ENCODE data around the gene SBF2.

The SBF2 gene

DNA sequence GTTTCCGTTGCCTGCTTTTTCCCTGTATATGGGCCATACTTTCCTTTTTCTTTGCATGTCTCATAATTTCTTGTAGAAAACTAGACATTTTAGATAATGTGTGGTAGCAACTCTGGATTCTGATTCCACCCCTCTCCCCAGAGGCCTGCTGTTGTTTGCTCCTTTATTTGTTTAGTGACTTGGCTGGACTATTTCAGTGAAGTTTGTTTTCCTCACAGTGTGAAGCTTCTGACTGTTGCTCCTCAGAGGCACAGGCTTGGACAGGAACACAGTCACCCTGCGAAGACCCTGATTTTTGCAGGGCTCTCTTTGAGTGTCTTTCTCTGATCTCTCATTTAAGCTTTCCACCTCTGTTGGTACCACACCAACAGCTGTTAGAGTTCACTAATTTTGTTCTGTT is 557.7 kb downstream of the SBF2 start:
- no peak for DNase-seq

DNA sequence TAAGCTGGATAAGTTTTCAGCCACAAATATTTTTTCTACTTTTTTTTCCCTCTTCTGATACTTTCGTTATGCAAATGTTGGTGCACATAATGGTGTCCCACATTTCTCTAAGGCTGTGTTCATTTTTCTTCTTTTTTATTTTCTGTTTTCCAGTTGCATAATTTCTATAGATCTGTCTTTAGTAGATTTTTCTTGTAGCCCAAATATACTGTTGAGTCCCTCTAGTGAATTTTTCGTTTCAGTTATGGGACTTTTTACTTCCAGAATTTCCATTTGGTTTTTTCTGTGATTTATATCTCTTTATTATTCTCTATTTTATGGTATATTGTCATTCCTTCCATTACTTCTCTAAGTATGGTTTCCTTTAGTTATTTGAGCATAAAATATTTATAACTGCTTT is 558.1 kb downstream of the SBF2 start:
- no peak for DNase-seq

DNA sequence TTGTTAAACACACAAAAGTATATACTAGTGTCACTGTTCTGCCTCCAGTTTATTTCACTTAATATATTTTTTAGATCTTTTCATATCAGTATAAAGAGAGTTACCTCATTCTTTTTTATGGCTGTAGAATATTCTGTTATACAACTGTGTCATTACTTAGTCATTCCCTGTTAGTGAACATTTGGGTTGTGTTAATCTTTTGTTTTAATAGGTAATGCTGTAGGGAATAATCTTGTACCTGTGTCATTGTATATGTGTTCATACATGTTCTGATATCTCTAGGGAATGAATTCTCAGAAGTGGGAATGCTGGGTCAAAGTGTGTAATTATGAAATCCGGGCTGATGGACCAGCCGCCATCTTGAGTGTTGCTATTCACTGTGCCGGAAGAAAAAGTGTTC is 558.8 kb downstream of the SBF2 start:
- no peak for DNase-seq

DNA sequence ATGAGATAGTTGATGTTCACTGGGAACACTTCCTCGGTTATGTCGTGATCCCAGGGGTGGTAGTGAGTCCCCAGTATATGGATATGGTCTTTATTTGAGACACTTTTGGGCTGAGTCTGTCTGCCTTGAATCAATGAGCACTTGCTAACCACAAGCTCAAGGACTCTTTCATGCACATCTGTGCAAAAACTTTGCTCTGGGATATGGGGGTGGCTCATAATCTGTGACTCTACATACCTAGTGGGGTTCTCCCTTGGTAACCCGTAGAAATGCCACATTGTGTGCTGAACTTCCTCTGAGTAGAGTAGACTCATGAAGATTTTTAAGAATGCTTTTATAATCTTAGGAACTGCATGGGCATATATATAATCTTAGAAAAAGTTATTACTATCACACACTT is 560.8 kb downstream of the SBF2 start:
- no peak for DNase-seq

DNA sequence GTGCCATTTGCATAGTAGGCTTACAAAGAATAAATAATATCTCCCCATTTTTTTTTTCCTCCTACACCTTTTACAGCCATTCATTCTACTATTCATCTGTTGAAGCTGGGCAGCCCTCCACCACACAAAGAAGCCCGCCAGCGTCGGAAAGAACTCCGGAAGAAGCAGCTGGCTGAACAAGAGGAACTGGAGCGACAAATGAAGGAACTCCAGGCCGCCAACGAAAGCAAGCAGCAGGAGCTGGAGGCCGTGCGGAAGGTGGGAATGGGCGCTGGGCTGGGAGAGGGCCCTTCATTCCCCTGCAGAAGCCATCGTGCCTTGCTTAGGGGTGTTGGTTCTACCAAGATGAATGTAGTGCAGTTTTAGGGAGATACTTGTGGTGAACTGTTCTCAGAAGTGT is 561.6 kb downstream of the SBF2 start:
- DNase-seq = no peak

DNA sequence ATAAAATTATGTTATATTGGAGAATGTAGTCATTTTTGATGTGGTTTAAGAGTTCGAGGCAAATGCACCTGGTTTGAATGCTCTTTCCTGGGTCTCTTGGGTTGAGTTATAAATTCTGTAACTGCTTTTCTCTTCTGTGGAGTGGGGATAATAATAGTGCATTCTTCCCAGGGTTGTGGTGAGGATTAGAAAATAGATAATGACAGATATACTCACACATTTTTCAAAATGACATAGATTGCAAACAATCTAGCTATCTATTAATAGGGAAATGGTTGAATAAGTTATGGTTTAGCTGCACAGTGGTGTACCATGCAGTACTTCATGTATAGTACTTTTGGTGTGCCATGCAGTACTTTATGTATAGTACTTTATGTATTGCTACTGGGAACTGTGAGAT is 562.8 kb downstream of the SBF2 start:
- no peak for DNase-seq

All from cortex of kidney (tissue), 1 donor.